HG03066 (cell line): ENCODE data around the gene MYO18B.

Experiments used
- ATAC-seq: cut with Tn5 transposase; IDR thresholded peaks from one replicate; pipeline ENCODE4 v1.9.1; 2021; ENCODE audit warnings: low read depth; ENCODE audit not compliant: unreplicated experiment

Gene MYO18B

DNA sequence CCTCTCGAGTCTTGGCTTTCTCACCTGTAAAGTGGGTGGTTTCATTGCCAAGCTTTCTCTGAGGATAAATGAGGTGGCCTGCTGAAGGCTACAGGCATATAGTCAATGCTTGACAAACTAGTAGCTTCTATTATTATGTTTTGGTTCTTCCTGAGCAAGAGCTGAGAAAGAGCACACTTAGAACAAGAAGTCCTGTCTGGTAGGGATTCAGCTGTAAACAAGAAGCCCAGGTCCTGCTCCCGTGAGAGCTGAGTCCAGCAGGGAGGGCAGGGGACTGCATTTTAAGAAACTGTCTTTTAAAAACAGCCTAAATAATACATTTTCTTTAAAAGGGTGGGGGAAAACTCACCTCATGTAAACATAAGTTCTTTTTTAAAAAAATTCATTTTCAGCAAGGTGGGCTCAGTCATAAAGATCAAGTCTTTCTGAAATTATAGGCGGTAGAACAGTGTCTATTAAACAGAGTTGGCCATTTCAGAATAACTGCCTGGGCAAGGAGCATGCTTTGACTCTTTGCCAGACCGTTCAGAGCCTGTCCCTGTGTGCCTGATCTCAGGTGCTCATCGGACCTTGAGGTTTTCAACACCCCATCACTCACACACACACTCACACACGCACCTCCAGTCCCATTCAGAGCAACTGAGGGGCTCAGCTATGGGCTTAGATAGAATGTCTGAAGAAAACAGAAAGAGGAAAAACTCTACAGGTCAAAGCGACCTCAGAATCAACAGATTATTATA, 29.2 kb upstream of the MYO18B start:
- ATAC-seq: no peak

DNA sequence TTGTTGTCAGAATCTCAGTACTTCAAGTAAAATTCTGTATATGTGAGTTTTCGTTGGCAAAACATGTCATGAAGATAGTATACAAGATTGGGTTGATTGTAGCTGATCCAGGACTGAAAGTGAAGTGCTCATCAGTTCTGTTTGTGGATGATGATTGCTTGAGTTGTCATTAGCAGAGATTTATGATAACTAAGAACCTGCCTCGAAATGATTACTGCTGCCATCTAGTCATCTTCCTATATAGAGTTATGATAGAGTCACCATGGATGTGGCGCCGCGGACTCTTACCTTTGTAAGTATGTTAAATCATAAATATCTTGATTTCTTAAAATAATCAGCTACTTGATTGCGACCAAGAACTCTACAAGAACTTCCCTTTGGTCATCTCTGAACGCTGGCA, 27.9 kb upstream of the MYO18B start:
- no peak for ATAC-seq

- ATAC-seq: no peak
Measured at GRCh38 chr22:25714739-25715138, 27.2 kb upstream of the MYO18B start.

DNA sequence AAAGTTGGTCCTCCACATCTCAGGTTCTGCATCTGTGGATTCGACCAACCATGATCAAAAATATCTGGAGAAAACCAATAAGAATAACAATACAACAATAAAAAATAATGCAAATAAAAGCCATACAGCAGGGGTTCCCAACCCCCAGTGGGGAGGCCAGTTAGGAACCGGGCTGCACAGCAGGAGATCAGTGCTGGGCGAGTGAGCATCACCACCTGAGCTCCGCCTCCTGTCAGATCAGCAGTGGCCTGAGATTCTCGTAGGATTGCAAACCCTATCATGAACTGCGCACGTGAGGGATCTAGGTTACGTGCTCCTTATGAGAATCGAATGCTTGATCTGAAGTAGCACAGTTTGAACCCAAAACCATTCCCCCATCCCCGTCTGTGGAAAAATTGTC, 25.4 kb upstream of the MYO18B start:
- ATAC-seq: no peak

GRCh38 chr22:25718135-25718840, 23.7 kb upstream of the MYO18B start:
- no peak for ATAC-seq

- no peak for ATAC-seq
Measured at GRCh38 chr22:25722223-25722622, 19.8 kb upstream of the MYO18B start.

DNA sequence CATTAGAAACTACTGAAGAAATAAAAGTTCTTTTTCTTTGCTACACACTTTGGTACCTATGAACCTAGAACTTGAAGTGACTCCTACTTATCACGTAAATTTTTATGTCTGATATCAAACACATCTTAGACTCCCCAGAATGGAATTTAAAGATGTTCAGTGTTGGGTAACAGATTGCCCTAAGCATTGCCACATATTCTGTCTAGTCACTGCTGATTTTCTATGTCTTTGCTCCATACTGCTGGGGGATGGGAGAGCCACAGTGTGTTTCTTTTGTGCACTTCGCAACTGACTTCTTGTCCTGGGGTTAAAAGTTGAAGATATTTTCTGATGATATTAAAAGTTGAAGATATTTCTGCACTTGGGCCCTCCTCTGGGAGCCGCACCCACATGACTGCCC, 19.4 kb upstream of the MYO18B start:
- no peak for ATAC-seq

DNA sequence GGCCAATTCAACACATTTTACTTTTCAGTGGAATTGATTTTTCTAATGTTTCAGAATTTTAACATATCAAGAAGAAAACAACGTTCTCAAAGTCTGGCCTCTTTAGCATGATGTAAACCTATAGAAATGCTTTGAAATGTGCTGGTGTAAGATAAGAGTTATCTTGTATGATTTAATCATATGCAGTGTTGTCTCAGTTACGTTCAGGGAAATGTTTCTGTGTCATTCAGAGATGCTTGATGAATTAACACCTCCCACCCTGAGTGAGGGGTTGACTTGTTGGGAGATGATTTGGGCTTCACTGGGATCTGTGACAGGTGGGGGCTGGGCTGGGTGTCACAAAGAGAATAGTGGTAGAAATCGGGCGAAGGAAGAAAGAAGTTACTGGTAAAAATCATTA, 15.7 kb upstream of the MYO18B start:
- ATAC-seq: no peak

GRCh38 chr22:25728071-25728470, 13.9 kb upstream of the MYO18B start:
- no peak for ATAC-seq

DNA sequence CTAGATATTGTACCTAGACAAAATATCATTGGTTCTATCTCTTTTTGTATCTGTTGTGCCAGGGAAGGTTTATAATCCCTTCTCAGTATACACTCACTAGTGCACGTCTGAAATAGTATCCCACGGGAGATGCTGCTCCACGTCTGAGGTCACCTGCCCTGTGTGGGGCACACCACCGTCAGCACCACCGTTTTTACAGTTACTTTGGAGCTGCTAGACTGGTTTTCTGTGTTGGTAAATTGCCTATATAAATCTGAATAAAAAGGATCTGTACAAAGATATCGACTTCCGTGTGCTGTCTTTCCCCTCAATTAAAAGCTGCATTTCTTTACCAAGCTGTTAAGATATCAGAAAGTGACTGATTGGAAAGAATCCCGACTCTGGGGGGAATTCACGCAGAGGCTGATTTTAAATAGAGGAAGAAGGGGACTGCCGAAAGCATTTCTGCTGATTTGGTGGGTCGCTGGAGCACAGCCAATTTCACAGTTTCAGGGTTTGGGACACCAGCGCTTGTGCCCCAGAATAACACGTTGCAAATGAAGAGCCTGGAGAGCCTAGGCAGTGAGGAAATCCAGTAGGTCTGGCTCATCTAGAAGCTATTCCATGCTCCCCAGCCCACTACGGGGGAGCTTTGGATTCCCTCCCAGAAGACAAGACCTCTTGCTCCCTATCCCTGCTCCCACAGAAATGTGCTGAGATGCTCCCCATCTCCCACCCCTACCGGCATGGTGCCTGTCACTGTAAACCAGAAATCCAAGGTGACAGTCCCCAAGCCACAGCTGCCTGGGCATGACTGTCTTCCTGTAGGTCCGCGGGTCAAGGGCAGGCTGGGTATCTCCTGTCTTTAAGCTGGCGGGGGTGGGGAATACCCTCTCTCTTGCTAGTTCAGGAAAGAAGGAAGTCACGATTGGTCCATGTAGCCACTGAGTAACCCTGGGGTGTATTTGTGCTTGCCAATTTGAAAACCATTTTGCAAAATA, 12.7 kb upstream of the MYO18B start:
- ATAC-seq: no peak

GRCh38 chr22:25735650-25736049, 6.3 kb upstream of the MYO18B start:
- no peak for ATAC-seq

DNA sequence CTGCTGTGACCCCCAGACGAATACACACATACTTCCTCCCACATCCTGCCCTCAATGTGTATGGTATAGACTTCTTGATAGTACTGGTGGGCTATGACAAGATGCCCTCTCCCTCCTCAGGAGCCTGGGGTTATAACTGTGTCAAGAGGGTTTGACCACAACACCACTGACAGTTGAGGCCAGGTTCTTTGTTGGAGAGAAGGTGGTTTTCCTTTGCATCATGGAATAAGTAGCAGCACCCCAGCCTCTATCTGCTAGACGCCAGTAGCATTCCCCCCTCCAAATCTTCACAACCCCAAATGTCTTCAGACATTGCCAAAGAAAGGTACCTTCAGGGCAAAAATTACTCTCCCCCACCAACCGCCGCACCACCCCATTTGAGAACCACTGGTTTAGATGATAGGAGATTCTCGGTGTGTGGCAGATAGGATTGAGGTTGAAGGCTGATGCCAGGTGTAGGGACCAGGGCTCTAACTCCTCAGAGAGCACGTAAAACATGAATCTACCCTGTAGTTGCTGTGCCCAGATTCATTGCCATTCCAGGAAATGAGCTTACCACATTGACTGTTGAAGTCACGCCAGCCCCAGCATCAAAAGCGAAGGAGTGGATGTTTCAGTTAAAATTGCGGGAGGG, 5.5 kb upstream of the MYO18B start:
- ATAC-seq: no peak

DNA sequence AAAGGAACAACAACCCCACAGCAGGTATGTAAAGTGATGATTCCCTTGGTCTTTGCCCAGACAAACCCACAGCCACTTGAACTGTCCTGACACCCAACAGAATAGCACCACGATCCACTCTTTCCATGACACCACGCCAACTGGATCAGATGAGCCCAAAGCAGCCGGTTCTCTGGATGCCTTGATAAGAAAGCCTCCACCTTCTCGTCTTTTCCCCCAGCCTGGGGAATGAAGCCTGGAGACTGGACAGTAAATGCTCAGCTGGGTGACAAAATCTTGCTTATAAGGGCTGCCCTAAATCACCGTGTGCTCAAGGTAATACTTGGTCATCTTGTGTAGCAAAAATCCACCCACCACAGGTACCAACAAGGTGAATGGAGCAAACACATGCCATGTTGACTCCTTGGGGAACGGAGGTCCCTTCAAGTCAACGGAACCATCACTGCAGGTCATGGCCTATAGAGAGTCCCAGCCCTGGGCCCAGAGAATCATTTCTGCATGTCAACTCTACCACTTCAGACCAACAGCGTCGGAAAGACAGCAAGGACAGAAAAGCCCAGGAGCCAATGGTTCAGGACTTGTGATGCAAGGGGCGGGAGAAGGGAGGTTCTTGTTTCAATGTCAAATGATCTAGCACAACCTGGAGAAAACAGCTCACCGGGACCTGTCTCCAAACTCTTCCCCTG, 2.2 kb upstream of the MYO18B start:
- no peak for ATAC-seq

- no peak for ATAC-seq
Measured at GRCh38 chr22:25742918-25743708, 1.1 kb downstream of the MYO18B start.

- no peak for ATAC-seq
Measured at GRCh38 chr22:25744694-25745093, 2.7 kb downstream of the MYO18B start.

GRCh38 chr22:25745341-25746011, 3.5 kb downstream of the MYO18B start:
- no peak for ATAC-seq

GRCh38 chr22:25746012-25746373, 4.0 kb downstream of the MYO18B start:
- no peak for ATAC-seq

DNA sequence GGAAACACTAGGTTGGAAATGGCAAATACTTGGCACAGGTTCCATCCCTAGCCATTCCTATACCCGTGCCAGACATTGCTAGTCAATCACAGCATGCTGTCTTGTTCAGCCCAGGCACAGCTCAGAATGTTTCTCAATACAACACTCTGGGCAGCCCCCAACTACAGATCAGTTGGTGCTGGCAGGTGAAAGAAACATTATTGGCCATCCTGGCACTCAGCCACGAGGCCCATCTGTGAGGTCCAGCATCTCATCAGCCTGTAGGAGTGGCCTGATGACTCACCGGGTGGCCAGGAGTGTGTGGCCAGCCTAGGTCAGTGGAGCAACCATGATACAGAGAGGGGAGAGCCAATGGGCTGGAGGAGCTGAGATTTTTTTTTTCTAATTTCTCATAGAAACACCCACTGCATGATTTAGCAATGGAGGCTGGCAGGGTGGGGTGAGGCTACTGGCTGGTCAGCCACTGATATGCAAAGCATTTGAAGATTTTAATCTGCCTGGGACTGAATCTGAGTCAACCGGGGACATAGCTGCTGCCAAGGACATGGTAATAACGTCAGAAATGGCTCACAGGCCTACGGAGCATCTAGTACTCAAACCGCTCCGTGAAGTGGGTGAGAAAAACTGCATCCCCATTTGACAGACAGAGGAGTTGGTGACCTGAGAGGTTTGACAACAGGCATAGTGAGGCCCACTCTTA, 5.4 kb downstream of the MYO18B start:
- no peak for ATAC-seq
